Midbrain (tissue), 1 donor: ENCODE data around the gene SESTD1.
A peak's percentile ranks its signal among the peaks of the same experiment; 100 is the strongest.

Source experiments
- DNase-seq: peaks from one replicate; lab custom pipeline; 2025; lab: John Stamatoyannopoulos, UW

The SESTD1 gene

GRCh38 chr2:179191110-179191509 lies 73.5 kb downstream of the SESTD1 start:
- DNase-seq: no peak

GRCh38 chr2:179186126-179186525 lies 78.5 kb downstream of the SESTD1 start:
- DNase-seq: no peak

GRCh38 chr2:179184610-179185009 lies 80.0 kb downstream of the SESTD1 start:
- DNase-seq: no peak

- no peak for DNase-seq
Observed at GRCh38 chr2:179181002-179181401, 83.6 kb downstream of the SESTD1 start.

- no peak for DNase-seq
Observed at GRCh38 chr2:179180242-179180641, 84.4 kb downstream of the SESTD1 start.

- no peak for DNase-seq
Observed at GRCh38 chr2:179179719-179180118, 84.9 kb downstream of the SESTD1 start.

DNA sequence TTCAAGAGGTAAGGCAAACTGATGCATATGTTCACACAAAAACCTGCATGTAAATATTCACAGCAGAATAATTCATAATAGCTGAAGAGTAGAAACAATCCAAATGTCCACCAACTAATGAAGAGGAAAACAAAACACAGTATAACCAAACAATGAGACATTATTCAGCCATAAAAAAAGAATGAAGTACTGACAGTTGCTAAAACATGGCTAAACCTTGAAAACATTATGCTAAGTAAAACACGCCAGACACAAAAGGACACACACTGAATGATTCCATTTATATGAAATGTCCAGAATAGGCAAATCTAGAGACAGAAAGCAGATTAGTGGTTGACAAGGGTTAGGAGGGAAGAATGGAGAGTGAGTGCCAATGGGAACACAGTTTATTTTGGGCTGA lies 86.9 kb downstream of the SESTD1 start:
- peak; percentile 35 for DNase-seq

GRCh38 chr2:179174240-179174639 lies 90.4 kb downstream of the SESTD1 start:
- no peak for DNase-seq

GRCh38 chr2:179172894-179173293 lies 91.7 kb downstream of the SESTD1 start:
- no peak for DNase-seq

- no peak for DNase-seq
Observed at GRCh38 chr2:179171371-179171770, 93.3 kb downstream of the SESTD1 start.

DNA sequence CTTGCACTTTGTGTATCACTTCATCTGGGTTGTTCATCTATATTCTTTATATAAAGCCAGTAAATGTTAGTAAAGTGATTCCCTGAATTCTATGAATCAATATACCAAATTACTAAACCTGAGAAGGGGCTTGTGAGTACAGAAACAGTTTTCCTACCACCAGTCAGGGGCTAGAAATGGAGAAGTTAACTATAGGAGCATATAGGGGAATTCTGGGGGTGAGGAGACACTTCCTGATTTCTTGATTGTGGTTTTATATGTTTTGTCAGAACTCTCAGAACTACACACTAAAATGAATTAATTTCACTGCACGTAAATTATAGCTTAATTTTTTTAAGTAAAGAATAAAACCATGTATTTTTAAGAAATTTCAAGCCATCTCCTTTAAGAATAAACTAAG lies 93.7 kb downstream of the SESTD1 start:
- DNase-seq: no peak

DNA sequence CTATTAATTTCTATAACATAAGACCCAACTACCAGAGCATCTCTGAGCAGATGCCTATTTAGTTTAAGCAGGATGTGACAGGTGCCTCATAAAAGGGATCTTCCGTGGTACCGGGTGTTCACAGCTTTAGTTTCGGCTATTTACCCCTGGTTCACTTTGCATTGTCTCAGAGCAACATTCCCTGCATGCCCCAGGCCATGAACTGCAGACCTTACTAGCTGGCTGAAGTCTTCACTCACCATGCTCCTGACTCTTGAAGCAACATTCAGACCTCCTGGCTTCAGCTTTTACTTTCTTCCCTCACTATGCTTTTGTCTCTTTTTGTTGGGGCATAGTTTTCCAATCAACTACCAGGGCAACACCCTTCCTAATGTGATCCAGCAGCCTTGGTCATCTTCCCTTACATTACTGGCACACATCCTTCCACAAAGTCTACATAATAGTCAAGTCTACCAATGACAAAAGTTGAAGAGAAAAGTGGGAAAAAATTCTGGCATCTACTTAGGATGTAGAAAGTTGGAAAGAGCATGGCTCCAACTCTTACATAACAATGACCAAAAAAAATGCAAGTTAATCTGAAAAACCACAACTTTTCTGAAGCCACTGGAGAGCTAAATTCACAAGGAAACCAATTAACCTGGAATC lies 99.2 kb downstream of the SESTD1 start:
- no peak for DNase-seq

DNA sequence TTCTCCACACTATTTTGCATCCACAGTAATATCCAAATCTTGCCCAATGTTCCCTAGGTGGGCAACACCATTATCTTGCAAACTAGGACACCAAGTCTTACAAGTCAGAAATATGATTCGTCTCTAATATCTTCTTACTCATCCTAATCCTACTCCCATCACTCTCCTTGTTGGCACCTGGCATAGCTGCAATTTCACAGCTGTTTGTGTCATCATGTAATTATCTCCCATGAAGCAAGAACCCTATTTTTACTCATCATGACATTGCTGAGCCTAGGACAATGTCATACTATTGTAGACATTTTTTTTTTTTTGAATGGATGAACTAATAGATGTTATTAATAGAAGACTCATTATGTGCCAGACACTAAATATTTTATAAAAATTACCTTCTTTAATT lies 123.4 kb downstream of the SESTD1 start:
- DNase-seq: no peak

DNA sequence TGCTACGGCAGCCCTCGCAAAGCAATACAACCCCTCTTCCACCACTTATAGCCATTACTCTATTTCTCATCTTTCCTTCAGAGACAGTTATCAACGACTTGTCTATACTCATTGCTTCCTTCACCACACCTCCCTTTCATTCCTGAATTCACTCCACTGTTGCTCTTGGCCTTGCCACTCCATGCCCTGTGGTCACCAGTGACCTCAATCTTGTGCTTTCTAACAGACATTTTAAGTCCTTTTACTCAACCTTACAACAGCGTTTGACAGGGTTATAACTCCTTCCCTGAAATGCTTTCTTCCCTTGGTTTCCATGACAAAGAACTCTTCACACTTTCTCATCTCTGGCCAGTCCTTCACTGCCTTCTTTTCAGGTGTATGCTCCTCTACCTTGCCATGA lies 124.1 kb downstream of the SESTD1 start:
- no peak for DNase-seq

- no peak for DNase-seq
Observed at GRCh38 chr2:179139506-179139905, 125.1 kb downstream of the SESTD1 start.

GRCh38 chr2:179137200-179137759 lies 127.4 kb downstream of the SESTD1 start:
- DNase-seq: no peak

- DNase-seq: no peak
Observed at GRCh38 chr2:179133016-179133415, 131.6 kb downstream of the SESTD1 start.

GRCh38 chr2:179132076-179132475 lies 132.6 kb downstream of the SESTD1 start:
- no peak for DNase-seq

DNA sequence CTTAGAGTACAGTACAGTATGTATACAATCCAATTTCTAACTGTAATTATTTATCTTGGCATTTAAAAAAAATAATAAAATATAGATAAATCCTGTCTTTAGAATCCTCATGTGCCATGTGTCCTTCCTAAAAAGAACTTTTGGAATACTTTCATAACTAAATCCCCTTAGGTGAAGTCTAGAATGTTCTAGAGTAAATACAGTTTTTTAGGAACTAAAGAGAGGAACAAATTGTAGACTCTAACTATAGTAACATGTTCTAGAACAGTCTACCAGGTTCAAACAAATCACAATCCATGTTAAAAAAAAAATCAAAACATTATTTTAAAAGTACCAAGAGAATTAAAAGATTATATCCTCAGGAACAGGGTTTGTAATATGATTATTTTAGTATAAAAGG lies 134.1 kb downstream of the SESTD1 start:
- DNase-seq: no peak

- peak; percentile 14 for DNase-seq
Observed at GRCh38 chr2:179129574-179130238, 134.9 kb downstream of the SESTD1 start.

- no peak for DNase-seq
Observed at GRCh38 chr2:179125404-179125803, 139.2 kb downstream of the SESTD1 start.

DNA sequence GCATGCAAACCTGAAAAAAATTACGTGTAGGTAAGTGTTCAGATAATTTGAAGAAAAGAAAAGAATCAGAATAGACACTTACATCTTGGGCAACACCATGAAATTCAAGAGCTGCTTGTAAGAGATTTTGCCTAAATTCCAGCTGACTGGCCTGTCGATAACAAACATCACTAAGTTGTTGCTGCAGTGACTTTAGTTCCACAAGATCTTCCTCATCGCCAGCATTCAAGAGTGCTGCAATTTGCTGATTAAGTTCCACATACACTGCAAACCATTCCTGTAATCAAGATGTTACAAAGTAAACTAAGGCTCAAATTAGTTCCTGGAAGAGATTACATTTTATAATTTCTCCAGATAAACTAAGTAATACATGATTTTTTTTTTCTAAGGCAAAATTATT lies 140.3 kb downstream of the SESTD1 start:
- DNase-seq: no peak

- no peak for DNase-seq
Observed at GRCh38 chr2:179123272-179123662, 141.4 kb downstream of the SESTD1 start.

DNA sequence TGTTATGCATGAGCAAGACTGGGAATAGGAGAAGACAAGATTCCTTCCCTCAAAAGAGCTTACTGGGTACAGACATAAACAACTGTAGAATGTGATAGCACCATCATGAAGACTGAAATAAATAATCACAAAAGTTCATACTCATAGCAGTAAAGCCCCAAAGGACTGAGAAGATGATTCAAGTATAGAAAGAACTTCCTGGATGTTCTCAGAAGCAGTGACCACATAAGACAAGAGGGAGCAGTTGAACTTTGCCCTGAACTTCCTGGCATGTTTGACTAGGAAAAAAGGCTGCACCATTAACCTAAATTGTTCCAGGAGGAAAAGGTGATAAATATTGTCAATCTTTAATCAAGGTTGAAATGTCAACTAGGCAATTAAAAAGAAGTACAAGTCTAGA lies 156.9 kb downstream of the SESTD1 start:
- no peak for DNase-seq
